ENCODE results near the gene MOB3A.

Gene MOB3A

DNA sequence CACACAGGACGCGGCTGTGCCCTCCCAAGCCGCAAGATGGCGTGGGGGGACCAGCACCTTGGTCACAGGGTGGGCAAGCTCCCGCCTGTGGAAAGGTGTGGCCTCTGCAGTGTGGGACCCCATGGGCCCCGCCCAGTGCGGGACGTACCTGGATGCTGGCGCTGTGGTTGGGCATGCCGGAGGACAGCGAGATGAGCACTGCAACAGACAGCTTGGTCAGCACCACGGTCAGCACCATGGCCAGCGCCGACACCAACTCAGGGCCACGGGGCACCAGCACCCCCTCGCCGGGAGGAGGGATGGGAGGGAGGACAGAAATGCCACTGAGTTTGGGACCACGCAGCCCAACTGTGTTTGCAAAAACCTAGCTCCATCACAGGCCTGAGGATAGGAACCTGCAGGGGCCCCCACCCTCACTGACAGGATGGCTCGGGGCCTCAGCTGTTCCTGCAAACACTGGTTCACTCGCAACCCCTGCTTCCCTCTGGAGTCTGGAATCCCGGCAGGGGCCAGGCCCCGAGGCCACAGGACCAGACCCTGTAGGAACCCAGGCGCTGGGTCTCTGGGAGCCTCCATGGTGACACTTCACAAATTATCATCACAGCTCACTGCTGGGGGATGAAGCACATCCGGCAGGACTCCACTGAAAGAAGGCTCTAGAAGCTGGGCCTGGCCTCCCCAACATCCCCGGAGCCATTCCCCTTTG is 27.7 kb upstream of the MOB3A start:
- DNase-seq, result peak; percentile 36

DNA sequence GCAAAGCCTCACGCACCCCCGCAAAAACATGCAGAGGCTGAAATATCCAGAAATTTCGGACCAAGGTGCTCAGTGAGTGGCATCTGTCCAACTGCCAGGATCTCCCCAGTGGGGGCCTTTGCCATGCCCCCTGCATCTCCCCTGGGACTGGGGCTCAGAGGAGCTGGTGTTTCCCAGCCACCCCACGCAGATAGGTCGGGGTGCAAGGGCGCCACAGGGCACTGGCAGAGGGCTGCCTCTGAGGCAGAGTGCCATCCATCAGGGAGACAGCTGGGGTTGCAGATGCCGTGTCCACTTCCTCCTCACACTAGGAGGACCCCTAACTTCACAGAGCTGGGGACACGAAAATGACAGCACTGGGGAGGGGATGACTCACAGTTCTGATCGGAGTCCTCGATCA is 26.9 kb upstream of the MOB3A start:
- DNase-seq, result no peak

- no peak for DNase-seq
These were observed 26.1 kb upstream of the MOB3A start for GRCh38 chr19:2122251-2122650.

GRCh38 chr19:2121416-2122051 is 25.4 kb upstream of the MOB3A start:
- DNase-seq, result no peak

GRCh38 chr19:2120821-2121220 is 24.7 kb upstream of the MOB3A start:
- no peak for DNase-seq

DNA sequence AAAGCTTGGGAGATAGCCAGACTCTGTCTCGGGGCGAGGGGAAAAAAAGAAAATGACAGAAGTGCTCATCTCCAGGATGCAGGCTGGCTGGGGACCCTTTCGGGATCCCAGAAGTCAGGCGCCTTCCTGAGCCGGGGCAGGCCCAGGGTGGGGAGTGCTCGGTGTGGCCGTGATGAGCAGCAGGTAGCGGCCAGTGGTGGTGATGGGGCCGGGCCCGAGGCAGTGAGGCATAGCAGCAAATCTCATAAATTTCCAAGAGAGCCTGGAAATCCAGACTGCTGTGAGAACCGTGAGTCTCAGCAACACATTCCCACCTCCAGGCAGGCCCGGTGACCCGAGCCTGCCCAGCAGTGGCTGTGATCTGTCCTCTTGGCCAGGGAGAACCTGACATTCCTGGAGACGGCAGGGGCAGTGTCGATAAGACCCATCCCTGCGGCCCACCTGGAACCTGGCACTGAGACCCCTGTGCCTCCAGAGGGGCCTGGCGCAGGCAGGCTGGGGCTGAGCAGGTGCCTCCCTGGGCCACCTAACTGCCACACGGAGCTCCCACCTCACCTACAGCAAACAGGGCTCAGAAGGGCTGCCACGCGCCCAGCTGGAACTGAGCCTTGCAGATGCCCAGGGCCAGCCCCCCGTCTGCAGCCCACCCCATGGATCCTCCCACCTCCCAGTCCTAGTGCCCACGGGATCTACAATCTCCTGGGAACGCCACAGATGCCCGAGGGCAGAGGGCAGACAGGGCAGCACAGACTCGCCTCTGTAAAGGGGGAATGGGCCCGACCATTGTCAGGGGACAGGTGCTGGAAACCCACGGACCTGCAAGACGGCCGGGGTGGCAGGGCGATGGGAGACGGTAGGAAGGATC is 24.0 kb upstream of the MOB3A start:
- no peak for DNase-seq

- no peak for DNase-seq
These were observed 22.3 kb upstream of the MOB3A start for GRCh38 chr19:2118438-2118837.

DNA sequence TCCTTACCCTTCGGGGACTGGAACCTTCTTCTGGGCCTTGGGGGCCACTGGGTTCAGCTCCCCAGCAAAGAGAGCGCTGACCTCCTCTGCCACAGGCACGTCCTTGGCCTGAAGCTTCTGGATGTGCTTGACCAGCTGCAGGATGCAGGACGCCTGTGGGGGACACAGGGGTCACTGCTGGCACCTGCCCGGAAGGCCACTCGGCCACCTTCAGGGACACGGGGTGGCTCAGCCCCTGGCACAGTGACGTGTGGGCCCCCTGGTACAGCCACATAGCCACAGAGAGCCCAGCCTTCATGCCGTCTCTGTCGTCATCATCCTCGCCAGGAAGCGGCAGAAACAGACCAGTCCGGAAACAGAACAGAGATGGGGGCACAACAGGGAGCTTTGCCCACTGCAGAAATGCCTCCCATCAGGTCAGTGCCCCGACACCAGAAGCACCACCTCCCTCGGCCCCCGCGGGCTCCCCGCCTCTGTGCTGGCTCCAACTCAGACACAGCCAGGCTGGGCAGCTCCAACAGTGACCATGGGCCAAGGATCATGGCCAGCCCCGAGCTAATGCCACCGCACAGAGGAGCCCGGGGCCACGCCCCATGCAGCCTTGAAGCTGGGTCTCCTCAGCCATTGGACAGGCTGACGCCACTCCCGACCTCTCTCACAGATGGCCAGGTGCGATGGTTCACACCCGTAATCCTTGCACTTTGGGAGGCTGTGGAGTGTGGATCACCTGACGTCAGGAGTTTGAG is 21.3 kb upstream of the MOB3A start:
- no peak for DNase-seq

DNA sequence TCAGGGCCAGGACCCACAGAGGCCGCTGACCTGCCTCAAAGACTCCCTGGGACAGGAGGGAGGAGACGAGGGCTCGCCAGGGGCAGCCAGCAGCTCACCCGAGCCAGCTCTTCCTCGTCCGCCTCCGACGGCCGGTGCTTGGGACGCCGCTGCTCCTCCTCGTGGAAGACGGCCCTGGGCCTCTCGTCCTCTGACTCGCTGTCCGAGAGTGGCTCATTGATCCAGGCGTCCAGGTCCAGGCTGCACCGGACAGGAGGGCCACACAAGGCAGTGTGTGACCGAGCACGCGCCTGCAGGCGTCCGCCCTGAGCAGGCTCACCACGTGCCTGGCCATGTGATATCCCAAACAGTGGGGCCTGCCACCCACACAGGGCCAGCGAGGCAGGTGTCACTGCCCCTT is 20.4 kb upstream of the MOB3A start:
- no peak for DNase-seq

DNA sequence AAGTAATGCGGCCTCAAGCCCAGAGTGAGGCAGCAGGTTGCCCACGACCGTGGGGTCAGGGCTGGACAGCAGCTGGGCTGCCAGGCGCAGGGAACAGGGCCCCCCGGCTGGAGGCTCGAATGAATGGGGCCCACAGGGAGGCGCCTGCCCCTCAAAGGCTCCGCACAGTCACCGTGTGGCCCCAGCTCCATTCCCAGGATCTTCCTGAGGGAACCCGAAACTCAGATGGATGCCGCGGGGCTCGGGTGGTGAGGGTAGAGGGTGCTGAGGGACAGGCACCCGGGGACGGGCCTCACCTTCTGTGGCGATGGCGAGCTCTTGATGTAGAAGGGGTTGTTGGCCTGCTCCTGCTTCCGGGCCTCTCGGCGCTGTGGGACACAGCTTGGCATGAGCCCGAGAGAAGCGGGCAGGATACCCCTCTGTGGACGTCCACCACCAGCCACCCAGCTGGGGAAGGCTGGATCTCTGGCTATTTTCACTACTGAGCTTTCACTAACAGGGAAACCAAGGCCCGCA is 19.8 kb upstream of the MOB3A start:
- DNase-seq, result no peak

GRCh38 chr19:2115324-2115723 is 19.2 kb upstream of the MOB3A start:
- DNase-seq, result no peak

GRCh38 chr19:2114821-2115220 is 18.7 kb upstream of the MOB3A start:
- no peak for DNase-seq

- DNase-seq, result no peak
These were observed 18.1 kb upstream of the MOB3A start for GRCh38 chr19:2114218-2114617.

DNA sequence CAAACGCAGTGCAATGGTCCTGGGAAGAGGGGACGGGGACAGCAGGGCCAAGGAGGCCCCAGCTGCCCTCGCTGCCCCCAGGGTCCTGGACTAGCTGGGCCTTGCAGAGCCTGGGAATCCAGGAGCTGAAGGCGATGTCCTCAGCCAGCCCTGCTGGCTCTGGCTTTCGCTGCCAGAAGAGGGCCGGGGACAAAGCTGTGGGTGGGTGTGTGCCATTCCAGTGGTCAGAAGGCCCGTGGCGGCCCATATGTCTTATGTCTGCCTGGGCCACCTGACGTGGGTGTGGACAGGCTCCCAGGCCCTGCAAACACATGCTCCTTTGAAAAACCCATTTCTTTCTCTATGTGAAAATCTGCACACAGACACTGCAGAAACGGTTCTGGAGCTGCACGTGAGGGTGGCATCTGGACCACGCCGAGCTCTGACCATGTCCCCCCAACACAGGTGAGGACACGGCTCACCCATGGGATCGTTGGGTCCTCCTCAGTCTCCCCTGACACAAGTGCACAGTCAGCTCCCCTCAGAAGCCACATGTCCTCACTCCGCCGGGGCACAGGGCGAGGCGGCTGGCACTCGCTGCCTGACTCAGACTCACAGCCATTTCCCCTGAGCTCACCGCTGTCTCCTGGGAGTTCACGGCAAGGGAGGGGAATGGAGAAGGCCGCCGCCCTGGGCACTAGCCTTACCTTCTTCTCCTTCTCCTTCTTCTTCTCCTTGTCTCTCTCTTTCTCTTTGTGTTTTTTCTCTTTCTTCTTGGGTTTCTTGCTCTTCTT is 17.5 kb upstream of the MOB3A start:
- no peak for DNase-seq

- DNase-seq, result no peak
These were observed 16.6 kb upstream of the MOB3A start for GRCh38 chr19:2112516-2113320.

- no peak for DNase-seq
These were observed 15.8 kb upstream of the MOB3A start for GRCh38 chr19:2111886-2112285.

- no peak for DNase-seq
These were observed 15.3 kb upstream of the MOB3A start for GRCh38 chr19:2111425-2111824.

GRCh38 chr19:2110822-2111221 is 14.7 kb upstream of the MOB3A start:
- peak; percentile 35 for DNase-seq

- no peak for DNase-seq
These were observed 13.1 kb upstream of the MOB3A start for GRCh38 chr19:2109046-2109864.

Data from activated T-cell treated with anti-CD3 and anti-CD28 coated beads, Interleukin-2, amount 50 U/mL, for 1 hour (primary cell).